SJCRH30 (cell line): ENCODE measurements around the gene KDM2B. TPM values are rescaled to one million over a fixed set of nuclear protein-coding genes. Genes with fewer than 3 reads are reported as not detected.
A peak's percentile ranks its signal among the peaks of the same experiment; 100 is the strongest.

ENCODE experiments used
- DNase-seq, 2 experiments: peaks; one replicate each; pipeline ENCODE4 v3.0.0-alpha.2; 2015 to 2020
- H3K27ac ChIP-seq: fragments of 250-450 bp; sonication (Bioruptor Pico); 2 replicates; pipeline ENCODE4 v1.5.1; 2020; ENCODE audit warnings: mild to moderate bottlenecking, moderate library complexity
- H3K27me3 ChIP-seq: fragments of 250-450 bp; sonication (Bioruptor Pico); 2 replicates; pipeline ENCODE4 v1.5.1; 2020; ENCODE audit warnings: mild to moderate bottlenecking, moderate library complexity
- H3K36me3 ChIP-seq: fragments of 250-450 bp; sonication (Bioruptor Pico); 2 replicates; pipeline ENCODE4 v1.5.1; 2020; ENCODE audit warnings: mild to moderate bottlenecking, moderate library complexity
- H3K4me1 ChIP-seq: fragments of 250-450 bp; sonication (Bioruptor Pico); 2 replicates; pipeline ENCODE4 v1.5.1; 2020; ENCODE audit warnings: mild to moderate bottlenecking, moderate library complexity
- H3K4me3 ChIP-seq: fragments of 250-450 bp; sonication (Bioruptor Pico); 2 replicates; pipeline ENCODE4 v1.5.1; 2020; ENCODE audit warnings: mild to moderate bottlenecking, moderate library complexity
- H3K9me3 ChIP-seq: fragments of 250-450 bp; sonication (Bioruptor Pico); replicated peaks from 2 replicates; pipeline ENCODE4 v1.5.1; 2020; ENCODE audit warnings: mild to moderate bottlenecking, moderate library complexity
- total RNA-seq: library from RNA; depleted of rRNA; stranded (reverse); fragments of >200 nt; shearing (Covaris generic); gene quantifications from 2 replicates; pipeline ENCODE4 v1.2.3, GENCODE V29; 2014

The KDM2B gene
- total RNA-seq, 1 experiment from 2014 or later = 48.4 TPM

DNA sequence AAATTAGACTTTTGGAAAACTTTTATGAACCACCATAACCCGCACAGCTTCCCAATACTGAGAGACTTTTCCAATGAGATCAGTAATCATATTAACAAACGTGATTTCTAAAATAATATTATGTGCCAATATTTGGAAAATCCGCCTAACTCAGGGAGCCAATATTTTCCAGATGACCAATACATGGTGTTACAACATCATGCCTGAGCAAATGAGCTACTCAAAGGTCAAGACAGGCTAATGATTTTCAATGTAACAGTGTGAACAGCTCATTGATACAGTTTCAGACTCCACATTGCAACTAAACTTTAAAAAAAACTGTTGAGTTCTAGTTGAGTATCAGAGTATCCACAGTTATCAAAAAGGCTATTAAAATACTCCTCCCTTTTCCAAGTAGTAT lies 134.1 kb downstream of the KDM2B start:
- no peak overlapping the region for H3K27ac ChIP-seq
- no peak for DNase-seq
- H3K36me3 ChIP-seq = peaks cover 6% of the 10 kb centered on the region; the same call in 1 of the 2 replicates
- H3K4me1 ChIP-seq = no peaks in the 10 kb centered on the region
- no peak overlapping the region for H3K4me3 ChIP-seq
- no peaks in the 10 kb centered on the region for H3K27me3 ChIP-seq
- H3K9me3 ChIP-seq = no peaks in the 10 kb centered on the region

DNA sequence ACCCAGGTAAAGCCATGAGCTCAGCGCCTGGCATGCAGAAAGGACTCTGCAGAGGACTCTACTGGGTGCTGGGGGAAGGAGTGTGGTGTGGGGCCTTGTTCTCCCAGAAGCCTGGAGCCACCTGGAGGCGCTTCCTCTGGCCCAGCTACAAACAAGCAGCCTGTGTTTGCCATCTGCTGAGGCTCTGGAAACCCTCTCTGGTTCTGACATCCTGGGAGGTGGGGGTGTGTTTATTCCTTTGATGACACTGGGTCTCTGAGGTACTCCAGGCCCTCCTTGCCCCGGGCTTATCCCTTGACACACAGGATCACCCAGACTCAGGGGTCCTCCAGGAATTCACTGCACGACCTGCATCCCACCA lies 136.0 kb downstream of the KDM2B start:
- Histone ChIP-seq H3K36me3 (peaks cover 12% of the 10 kb centered on the region; the same call in 1 of the 2 replicates), H3K9me3 (no peaks in the 10 kb centered on the region), H3K27me3 (no peaks in the 10 kb centered on the region), H3K4me3 (no peak overlapping the region), H3K4me1 (no peaks in the 10 kb centered on the region), H3K27ac (no peak overlapping the region)
- no peak for DNase-seq

DNA sequence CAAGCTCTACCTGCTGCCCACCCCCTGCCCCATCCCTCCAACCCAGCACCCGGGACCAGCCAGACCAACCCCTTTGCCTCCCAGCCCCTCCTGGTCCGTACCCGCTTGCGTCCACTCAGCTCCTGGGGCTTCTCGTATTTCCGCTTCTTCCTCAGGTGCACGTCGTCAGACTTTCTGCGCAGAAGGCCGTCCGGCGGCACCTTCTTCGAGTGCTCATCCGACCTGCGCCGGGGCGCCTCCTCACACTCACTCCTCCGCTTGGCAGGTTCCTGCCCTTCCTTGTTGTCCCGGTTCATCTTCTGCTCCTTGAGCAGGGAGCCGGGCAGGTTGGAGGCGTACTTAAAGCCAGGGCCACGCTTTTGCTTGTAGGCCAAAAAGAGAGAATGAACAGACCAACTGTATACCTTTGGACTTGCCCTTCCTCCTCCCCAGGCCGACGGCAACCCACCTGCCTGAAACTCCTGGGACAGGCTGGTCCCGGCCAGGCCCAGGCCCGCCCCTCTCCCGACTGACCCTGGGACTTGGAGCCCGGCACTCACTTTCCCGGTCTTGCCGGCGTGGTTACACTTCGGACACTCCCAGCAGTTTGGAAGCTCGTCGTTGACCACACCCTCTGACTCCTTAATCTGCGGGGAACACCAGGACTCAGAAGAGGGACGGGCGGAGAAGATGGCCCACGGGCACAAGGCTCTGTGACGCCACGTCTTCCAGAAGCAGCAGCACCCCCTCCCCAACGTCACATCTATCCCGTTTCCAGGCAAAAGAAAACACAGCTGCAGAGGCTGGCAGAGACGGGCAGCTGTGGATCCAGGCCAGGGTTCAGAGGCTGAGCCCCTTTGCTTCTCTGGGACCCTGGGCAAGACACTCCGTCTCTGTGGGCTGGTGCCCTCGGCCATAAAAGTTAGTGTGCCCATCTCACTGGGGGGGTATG lies 136.6 kb downstream of the KDM2B start:
- Histone ChIP-seq H3K36me3 (peaks cover 18% of the 10 kb centered on the region; the same call in 1 of the 2 replicates), H3K9me3 (no peaks in the 10 kb centered on the region), H3K4me1 (no peaks in the 10 kb centered on the region), H3K27ac (no peak overlapping the region), H3K4me3 (no peak overlapping the region), H3K27me3 (no peaks in the 10 kb centered on the region)
- DNase-seq = no peak

DNA sequence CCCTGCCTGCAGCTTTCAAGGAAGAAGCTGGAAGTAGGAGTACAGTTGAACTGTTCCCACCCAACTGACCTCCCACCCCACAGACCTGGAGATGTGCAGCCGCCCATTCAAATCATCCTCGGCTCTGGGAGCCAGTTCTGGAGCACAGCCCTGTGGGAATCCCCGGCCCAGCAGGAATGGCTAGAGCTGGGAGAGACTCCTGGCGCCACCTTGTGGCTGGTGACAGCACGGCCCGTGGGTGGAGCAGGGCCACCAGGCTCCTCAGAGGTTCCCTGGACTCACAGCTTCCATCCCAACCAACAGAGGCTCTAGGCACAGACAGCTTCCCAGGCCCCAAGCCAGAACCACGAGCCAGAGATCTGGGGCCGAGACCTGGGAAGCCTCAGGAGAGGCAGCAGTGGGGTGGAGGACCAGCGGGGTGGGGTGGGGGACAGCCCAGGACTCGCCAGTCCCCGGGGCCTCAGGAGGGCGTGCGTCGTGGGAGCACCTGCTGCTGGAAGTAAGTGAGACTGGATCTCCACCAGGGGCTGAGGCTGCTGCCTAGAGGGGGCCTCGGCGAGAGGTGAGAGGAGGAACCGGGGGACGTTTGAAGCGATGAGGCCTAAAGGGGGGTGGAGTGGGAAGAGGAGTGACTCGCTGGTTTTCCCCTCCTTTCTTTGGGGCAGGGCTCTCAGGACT lies 137.5 kb downstream of the KDM2B start:
- Histone ChIP-seq H3K9me3 (no peaks in the 10 kb centered on the region), H3K27ac (no peak overlapping the region), H3K4me3 (no peak overlapping the region), H3K27me3 (no peaks in the 10 kb centered on the region), H3K4me1 (no peaks in the 10 kb centered on the region), H3K36me3 (peaks cover 18% of the 10 kb centered on the region; the same call in 1 of the 2 replicates)
- peak; percentile 76 to 82 for DNase-seq

DNA sequence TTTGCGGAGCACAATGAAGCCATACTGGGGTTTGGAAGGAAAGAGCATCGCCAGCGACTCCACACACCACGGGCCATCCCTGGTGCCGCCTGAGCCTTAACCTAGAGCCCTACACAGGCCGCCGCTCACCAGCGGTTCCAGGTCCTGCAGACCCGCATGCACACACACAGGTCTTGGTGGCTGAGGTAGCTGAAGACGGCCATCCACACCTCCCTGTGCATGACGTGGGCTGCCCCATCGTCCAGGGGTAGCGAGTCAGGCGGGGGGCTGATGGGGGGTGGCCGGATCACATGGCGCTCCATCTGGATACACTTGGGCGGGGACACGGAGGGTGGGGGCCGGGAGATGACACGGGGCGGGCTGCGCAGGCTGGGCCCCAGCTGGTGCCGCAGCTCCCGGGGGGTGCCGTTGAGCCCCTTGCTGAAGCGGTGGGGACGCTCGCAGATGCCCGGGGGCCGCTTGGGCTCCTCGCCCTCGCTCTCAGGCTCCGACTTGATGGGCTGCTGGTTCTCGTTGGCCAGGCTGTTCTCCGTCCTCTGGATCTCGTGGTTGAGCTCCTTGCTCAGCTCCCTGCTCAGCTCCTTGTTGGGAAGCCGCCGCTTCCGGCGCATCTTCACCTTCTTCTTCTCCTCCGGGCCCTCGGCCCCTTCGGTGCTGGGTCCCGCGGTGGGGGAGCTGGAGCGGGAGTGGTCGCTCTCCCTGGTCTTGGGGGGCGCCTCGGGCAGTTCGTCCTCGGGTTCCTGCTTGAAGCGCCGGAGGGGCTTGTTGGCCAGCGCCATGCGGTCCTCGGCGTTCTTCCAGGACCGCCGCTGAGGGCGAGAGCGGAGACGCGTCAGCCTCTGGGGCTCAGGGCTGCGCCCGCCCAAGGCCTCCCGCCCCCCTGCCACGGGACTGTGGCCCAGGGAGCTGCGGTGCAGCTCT lies 138.5 kb downstream of the KDM2B start:
- Histone ChIP-seq H3K36me3 (peaks cover 21% of the 10 kb centered on the region; the same call in 1 of the 2 replicates), H3K4me1 (no peaks in the 10 kb centered on the region), H3K27ac (no peak overlapping the region), H3K27me3 (no peaks in the 10 kb centered on the region), H3K9me3 (no peaks in the 10 kb centered on the region), H3K4me3 (no peak overlapping the region)
- no peak for DNase-seq

DNA sequence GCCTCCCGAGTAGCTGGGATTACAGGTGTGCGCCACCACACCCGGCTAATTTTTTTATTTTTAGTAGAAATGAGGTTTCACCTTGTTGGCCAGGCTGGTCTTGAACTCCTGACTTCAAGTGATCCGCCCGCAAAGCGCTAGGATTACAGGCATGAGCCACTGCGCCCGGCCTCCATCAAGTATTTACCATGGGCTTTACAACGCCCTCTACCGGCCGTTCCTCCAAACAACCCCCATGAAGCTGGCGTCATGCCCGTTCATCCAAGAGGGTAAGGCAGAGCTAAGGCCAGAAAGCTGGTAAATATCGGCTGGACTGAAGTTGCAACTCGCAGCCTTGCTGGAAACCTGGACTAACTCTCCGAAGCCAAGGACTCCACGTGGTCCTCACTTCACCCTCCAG lies 139.3 kb downstream of the KDM2B start:
- Histone ChIP-seq H3K9me3 (no peaks in the 10 kb centered on the region), H3K27me3 (no peaks in the 10 kb centered on the region), H3K27ac (no peak overlapping the region), H3K4me3 (no peak overlapping the region), H3K36me3 (peaks cover 27% of the 10 kb centered on the region; the same call in 1 of the 2 replicates), H3K4me1 (no peaks in the 10 kb centered on the region)
- DNase-seq = no peak

DNA sequence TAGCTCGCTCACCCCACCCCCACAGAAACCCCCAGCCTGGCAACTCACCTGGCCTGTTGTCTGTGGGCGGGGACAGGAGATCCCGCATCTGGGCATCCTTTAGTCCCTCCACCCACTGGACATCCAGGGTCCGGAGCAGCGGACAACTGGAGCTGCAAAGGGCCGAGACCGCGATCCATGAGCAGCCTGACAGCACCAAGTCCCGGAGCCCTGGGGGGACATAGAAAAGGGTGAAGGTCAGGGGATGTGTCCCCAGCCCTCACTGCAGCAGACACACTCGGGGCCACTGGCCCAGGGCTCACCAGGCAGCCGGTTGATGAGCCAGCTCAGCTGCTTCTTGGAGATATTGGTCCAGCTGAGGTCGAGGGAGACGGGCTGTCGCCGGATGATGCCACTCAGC lies 140.1 kb downstream of the KDM2B start:
- Histone ChIP-seq H3K4me3 (no peak overlapping the region), H3K27me3 (no peaks in the 10 kb centered on the region), H3K9me3 (no peaks in the 10 kb centered on the region), H3K36me3 (peaks cover 27% of the 10 kb centered on the region; the same call in 1 of the 2 replicates), H3K4me1 (no peaks in the 10 kb centered on the region), H3K27ac (no peak overlapping the region)
- DNase-seq = no peak

DNA sequence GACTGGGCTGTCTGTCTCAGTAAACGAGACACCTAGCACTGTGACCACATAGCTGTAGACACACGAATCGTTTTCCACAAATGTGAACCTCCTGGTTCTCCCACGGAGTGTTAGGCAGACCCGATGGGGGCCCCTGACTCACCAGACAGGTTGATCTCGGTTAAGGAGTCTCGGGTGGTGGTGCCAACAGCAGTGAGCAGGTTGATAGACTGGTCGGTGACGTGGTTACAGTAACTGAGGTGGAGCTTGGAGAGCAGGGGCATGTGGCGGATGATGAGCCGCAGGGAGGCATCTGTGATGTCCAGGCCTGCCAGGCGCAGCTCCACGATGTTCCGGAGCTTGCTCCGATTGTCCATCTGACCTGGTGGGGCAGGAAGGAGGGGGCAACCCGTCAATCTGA lies 141.1 kb downstream of the KDM2B start:
- Histone ChIP-seq H3K4me3 (no peak overlapping the region), H3K27ac (no peak overlapping the region), H3K9me3 (no peaks in the 10 kb centered on the region), H3K4me1 (no peaks in the 10 kb centered on the region), H3K27me3 (no peaks in the 10 kb centered on the region), H3K36me3 (peaks cover 33% of the 10 kb centered on the region)
- DNase-seq = no peak

DNA sequence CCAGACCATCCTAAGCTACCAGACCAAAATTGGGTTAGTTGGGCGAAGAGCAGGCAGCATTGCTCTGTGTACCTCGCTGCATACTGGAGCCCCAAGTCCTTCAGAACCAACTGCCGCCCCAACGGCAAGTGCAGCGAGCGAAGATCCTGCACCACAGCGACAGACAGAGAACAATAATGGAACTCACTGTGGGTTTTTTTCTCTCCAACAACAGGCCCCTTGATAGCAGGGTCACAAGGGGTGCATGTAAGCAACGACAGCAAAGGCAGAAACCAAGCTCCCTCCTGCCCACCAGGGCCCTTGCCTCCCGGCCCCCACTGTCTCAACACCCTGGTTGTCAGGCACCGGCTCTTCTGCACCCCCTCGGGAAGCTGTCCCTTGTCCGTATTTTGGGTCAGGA lies 141.9 kb downstream of the KDM2B start:
- Histone ChIP-seq H3K27me3 (no peaks in the 10 kb centered on the region), H3K36me3 (peaks cover 34% of the 10 kb centered on the region), H3K4me1 (no peaks in the 10 kb centered on the region), H3K4me3 (no peak overlapping the region), H3K9me3 (no peaks in the 10 kb centered on the region), H3K27ac (no peak overlapping the region)
- no peak for DNase-seq

DNA sequence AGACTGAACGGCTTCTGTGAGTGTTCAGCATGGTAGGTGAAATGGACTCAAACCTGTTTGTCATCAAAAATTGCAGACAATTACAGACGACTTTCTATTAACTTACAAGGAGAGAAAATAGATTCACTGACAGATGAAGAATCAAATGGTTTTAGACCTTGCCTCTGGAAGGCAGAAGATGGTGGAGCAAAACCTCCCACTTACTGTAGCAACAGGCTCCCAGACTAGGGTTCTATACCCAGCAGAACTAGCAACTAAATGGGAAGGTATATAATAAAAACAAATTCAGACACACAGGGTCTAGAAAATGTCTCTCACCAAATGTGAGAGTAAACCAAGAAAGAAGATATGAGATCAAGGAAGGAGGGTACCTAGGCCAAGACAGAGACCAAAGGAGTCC lies 144.1 kb downstream of the KDM2B start:
- H3K4me1 ChIP-seq = no peaks in the 10 kb centered on the region
- no peaks in the 10 kb centered on the region for H3K27me3 ChIP-seq
- DNase-seq = no peak
- H3K27ac ChIP-seq = no peak overlapping the region
- peaks cover 50% of the 10 kb centered on the region for H3K36me3 ChIP-seq
- H3K9me3 ChIP-seq = no peaks in the 10 kb centered on the region
- H3K4me3 ChIP-seq = no peak overlapping the region

DNA sequence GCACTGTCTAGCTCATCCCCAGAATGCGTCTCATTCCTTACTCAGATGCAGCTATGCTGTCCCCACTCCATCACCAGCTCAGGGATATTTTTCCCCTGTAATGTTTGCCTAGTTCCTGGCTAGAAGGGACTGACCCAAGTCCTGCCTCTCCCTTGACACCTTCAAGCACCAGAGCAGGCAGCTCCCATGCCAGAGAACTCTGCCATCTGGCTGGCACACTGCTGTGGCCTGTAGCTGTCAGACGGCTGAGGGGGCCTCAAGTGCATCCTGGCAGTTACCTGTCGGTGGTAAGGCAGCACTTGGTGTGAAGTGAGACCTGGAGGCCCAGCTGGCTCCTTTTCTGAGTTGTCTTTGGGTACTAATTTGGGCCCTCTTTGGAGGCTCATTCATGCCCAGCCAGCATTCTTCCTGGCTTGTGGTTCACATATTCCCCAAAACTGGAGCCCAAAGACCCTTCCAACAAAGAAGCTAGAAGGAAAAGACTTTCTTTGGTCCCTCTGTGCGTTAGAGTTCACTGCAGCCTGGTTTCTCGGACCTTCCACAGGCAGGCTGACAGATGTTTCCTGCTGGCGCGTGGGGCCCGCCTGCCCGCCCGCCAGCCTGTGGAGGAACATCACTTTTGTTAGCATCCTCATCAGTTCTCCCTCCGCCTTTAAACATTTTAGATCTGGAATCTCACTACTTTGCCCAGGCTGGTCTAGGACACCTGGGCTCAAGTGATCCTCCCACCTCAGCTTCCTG lies 147.9 kb downstream of the KDM2B start:
- no peak for DNase-seq
- Histone ChIP-seq H3K27me3 (no peaks in the 10 kb centered on the region), H3K27ac (no peak overlapping the region), H3K36me3 (peaks cover 71% of the 10 kb centered on the region), H3K4me3 (no peak overlapping the region), H3K9me3 (no peaks in the 10 kb centered on the region), H3K4me1 (no peaks in the 10 kb centered on the region)

DNA sequence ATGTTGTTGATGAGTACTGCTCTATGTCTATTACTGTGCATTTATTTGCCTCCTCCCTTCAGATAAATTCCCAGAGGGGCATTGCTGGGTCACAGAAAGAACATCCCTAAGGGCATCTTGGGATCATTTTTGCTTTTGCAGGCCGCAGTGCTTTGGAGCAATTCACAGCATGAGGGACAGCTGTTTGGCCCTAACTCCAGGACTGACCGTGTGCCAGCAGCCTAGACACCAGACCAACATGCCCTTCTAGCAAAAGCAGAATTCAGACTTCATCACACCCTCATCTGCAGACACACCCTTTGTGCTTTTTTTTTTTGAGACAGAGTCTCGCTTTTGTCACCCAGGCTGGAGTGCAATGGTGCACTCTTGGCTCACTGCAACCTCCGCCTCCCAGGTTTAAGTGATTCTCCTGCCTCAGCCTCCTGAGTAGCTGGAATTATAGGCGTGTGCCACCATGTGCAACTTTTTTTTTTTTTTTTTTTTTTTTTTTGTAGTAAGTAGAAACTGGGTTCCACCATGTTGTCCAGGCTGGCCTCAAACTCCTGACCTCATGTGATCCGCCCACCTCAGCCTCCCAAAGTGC lies 149.9 kb downstream of the KDM2B start:
- H3K27me3 ChIP-seq = no peaks in the 10 kb centered on the region

DNA sequence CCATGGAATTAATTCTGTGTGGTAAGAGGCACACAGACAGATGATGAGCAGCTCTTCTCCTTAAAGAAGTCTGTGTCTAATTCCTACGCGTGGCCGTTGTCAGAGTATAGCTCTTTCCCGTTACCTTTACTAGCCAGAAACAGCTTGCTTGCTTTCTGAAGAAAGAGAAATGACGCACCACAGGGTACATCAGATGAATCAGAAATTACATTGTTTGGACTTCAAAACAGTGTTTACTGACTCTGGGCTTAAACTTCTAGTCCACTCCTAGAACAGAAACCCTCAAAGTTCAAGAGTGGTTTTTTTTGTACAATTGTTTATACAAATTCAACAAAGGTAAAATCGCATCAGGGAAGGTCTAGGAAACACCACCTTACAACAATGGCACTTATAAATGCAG lies 151.9 kb downstream of the KDM2B start:
- H3K4me1 ChIP-seq = no peaks in the 10 kb centered on the region
- H3K27me3 ChIP-seq = no peaks in the 10 kb centered on the region
- H3K27ac ChIP-seq = no peak overlapping the region
- peaks cover 81% of the 10 kb centered on the region for H3K36me3 ChIP-seq
- DNase-seq = no peak
- H3K4me3 ChIP-seq = no peak overlapping the region
- no peaks in the 10 kb centered on the region for H3K9me3 ChIP-seq

More for the DNA sequence above, 149.9 kb downstream of the KDM2B start:
- Histone ChIP-seq H3K27ac (no peak overlapping the region), H3K4me3 (no peak overlapping the region), H3K4me1 (no peaks in the 10 kb centered on the region), H3K36me3 (peaks cover 77% of the 10 kb centered on the region), H3K9me3 (no peaks in the 10 kb centered on the region)
- DNase-seq = no peak

DNA sequence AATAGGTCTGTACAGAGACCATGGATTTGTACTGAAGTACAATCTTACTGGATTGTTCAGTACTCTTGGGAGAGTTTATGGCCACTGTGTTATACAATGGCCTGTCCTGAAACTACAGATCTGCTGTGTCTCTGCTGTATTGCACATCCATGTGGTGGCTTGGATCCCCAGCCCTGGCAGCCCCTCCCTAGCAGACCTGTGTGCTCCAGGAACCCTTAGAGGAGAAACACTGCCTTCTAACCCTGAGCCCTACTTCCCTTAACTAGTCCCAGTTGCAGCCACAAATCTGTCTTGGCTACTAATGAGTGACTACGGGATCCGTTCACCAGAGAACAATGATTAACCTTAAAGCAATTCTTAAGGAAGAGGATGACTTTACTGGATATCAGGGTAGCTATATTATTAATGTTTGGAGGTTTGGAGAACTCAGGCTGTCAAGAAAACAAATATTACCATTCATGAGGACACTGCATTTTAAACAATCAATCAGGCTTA lies 153.2 kb downstream of the KDM2B start:
- H3K36me3 ChIP-seq = peaks cover 78% of the 10 kb centered on the region
- no peak overlapping the region for H3K27ac ChIP-seq
- H3K9me3 ChIP-seq = no peaks in the 10 kb centered on the region
- no peak for DNase-seq
- no peak overlapping the region for H3K4me3 ChIP-seq
- H3K27me3 ChIP-seq = no peaks in the 10 kb centered on the region
- H3K4me1 ChIP-seq = no peaks in the 10 kb centered on the region
